Panc1 (cell line): ENCODE measurements around the gene TEX14. TPM values are rescaled to one million over a fixed set of nuclear protein-coding genes. Genes with fewer than 3 reads are reported as not detected.

ENCODE experiments used
- ATAC-seq: fragments of 200-7000 bp; cut with Tn5 transposase; 2 replicates; pipeline ENCODE4 v1.9.1; 2020; ENCODE audit warnings: mild to moderate bottlenecking, moderate library complexity
- BruUV-seq: library from RNA; stranded (reverse); fragments of 400-500 nt; replicated peaks from 2 replicates; lab custom pipeline; 2021; lab: Mats Ljungman, UMichigan
- CTCF ChIA-PET: fragments of 300-600 bp; sonication (Branson Sonifier 250); formaldehyde crosslinking; loops from one replicate; lab custom pipeline; 2022; ENCODE audit warnings: antibody characterized with exemption; lab: Charles Lee
- POLR2A ChIA-PET: fragments of 300-600 bp; sonication (Branson Sonifier 250); formaldehyde crosslinking; loops from one replicate; lab custom pipeline; 2022; ENCODE audit warnings: antibody characterized with exemption; lab: Charles Lee
- DNase-seq: peaks from one replicate; pipeline ENCODE4 v3.0.0-alpha.2; 2010; ENCODE audit warnings: low read depth, low spot score
- H3K27ac ChIP-seq: 2 replicates; pipeline ENCODE4 v1.5.1; 2011; ENCODE audit warnings: mild to moderate bottlenecking, low read length, inconsistent platforms
- H3K27me3 ChIP-seq: fragments of 200-500 bp; sonication (Bioruptor generic); 2 replicates; pipeline ENCODE4 v1.6.0; 2014; ENCODE audit warnings: low read length, inconsistent platforms; ENCODE audit not compliant: control insufficient read depth, insufficient read depth
- H3K36me3 ChIP-seq: fragments of 200-500 bp; sonication (Bioruptor generic); 2 replicates; pipeline ENCODE4 v1.5.1; 2014; ENCODE audit warnings: inconsistent platforms, mild to moderate bottlenecking, low read length, moderate library complexity; ENCODE audit not compliant: control insufficient read depth, insufficient read depth
- H3K4me1 ChIP-seq: 2 replicates; pipeline ENCODE4 v1.5.1; 2011; ENCODE audit warnings: inconsistent platforms, mild to moderate bottlenecking, low read length, moderate library complexity; ENCODE audit not compliant: control insufficient read depth, insufficient read depth
- H3K4me3 ChIP-seq, 2 experiments: 2 replicates each; pipeline ENCODE4 v1.5.1; 2011 to 2012; ENCODE audit warnings: low read depth in 2 of 2, low read length in 2 of 2, mild to moderate bottlenecking in 2 of 2, inconsistent platforms in 1 of 2, moderate library complexity in 1 of 2
- H3K9me3 ChIP-seq: fragments of 200-500 bp; sonication (Bioruptor generic); 2 replicates; pipeline ENCODE4 v1.5.1; 2014; ENCODE audit warnings: low read depth, mild to moderate bottlenecking, inconsistent platforms, low read length, moderate library complexity; ENCODE audit not compliant: control insufficient read depth, insufficient read depth
- POLR2AphosphoS5 ChIP-seq: IDR thresholded peaks from 2 replicates; pipeline ENCODE4 v1.6.1; 2012; ENCODE audit warnings: mild to moderate bottlenecking, low read depth, low read length, moderate library complexity
- REST ChIP-seq, 2 experiments: IDR thresholded peaks; 2 replicates each; pipeline ENCODE4 v1.6.1; 2011 to 2012; ENCODE audit warnings: low read depth in 2 of 2, control low read depth in 1 of 2, low read length in 1 of 2, mild to moderate bottlenecking in 1 of 2, moderate library complexity in 1 of 2; ENCODE audit not compliant: insufficient read depth in 1 of 2
- SIN3A ChIP-seq: IDR thresholded peaks from 2 replicates; pipeline ENCODE4 v1.6.1; 2012; ENCODE audit warnings: low read depth, mild to moderate bottlenecking, low read length, moderate library complexity, borderline replicate concordance; ENCODE audit not compliant: insufficient read depth
- TCF7L2 ChIP-seq: IDR thresholded peaks from 2 replicates; pipeline ENCODE4 v1.6.1; 2011; ENCODE audit warnings: mild to moderate bottlenecking, low read depth, low read length, inconsistent platforms
- in situ Hi-C: cut with HindIII; loops from 2 replicates; pipeline ENCODE4 v1.10.0; 2016; ENCODE audit warnings: low sequenced_read_pairs, low pct_unique_long_range_greater_than_20kb
- intact Hi-C: fragments of 100-400 bp; cut with micrococcal nuclease; formaldehyde crosslinking; loops from one replicate; pipeline ENCODE4 v1.10.0; 2022; ENCODE audit not compliant: unreplicated experiment
- total RNA-seq: library from RNA; stranded (reverse); gene quantifications from one replicate; pipeline ENCODE4 v1.2.1, GENCODE V29; 2021; ENCODE audit not compliant: unreplicated experiment
- TF ChIP-seq, protein P1 (sequence below): fragments of 450-650 bp; IDR thresholded peaks from 2 replicates; pipeline ENCODE4 v1.5.1; 2017; ENCODE audit warnings: mild to moderate bottlenecking

TEX14 gene
- total RNA-seq, 1 experiment from 2014 or later: not detected

GRCh38 chr17:58693751-58694150 lies 1.9 kb upstream of the TEX14 start:
- peak overlapping the region in 1 of 2 experiments; percentile 68; a peak in 1 of 4 replicates for H3K4me3 ChIP-seq
- POLR2A ChIA-PET: no interaction called here

DNA sequence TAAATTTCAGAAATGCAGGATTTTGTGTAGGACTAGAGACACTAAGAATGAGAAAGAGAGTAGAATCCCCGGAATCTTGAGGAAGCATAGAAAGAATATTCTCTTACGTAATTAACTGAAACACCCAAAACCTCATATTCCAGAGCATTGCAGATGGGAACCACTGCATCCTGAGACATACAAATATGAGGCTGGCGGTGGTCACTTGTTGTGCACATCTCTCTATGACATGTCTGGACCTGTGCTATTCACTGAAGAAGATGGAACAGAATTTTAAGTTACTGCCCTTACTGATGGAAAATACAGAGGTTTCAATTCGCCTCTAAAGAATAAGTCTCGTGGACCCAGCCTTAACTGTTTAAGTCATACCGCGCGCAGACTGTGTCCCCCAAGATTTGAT lies 1.4 kb upstream of the TEX14 start:
- H3K27ac ChIP-seq: peak overlapping the region; percentile 91
- intact Hi-C loops (no loop called here), in situ Hi-C loops (no loop called here)
- CTCF ChIA-PET: no interaction called here
- H3K4me1 ChIP-seq: peaks cover 3% of the 10 kb centered on the region
- DNase-seq: no peak
- peak overlapping the region; percentile 68 to 88 for H3K4me3 ChIP-seq
- no TSS peak for BruUV-seq
- POLR2A ChIA-PET: interaction anchor here (1.0 kb wide), 1 partner anchor 34 kb away, joined by 3 read pairs; no protein-coding TSS in a partner anchor
- no peaks in the 10 kb centered on the region for H3K27me3 ChIP-seq
- H3K36me3 ChIP-seq: peaks cover 6% of the 10 kb centered on the region
- ATAC-seq: no peak
- no peak for TF ChIP-seq SIN3A
- TF ChIP-seq TCF7L2: no peak
- TF ChIP-seq POLR2AphosphoS5: no peak
- TF ChIP-seq, protein P1, sequence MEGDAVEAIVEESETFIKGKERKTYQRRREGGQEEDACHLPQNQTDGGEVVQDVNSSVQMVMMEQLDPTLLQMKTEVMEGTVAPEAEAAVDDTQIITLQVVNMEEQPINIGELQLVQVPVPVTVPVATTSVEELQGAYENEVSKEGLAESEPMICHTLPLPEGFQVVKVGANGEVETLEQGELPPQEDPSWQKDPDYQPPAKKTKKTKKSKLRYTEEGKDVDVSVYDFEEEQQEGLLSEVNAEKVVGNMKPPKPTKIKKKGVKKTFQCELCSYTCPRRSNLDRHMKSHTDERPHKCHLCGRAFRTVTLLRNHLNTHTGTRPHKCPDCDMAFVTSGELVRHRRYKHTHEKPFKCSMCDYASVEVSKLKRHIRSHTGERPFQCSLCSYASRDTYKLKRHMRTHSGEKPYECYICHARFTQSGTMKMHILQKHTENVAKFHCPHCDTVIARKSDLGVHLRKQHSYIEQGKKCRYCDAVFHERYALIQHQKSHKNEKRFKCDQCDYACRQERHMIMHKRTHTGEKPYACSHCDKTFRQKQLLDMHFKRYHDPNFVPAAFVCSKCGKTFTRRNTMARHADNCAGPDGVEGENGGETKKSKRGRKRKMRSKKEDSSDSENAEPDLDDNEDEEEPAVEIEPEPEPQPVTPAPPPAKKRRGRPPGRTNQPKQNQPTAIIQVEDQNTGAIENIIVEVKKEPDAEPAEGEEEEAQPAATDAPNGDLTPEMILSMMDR: no peak
- no peak for TF ChIP-seq REST (IDR thresholded peaks at IDR 0.05; ENCODE audit: insufficient read depth in 1 of 2, low read depth in 2 of 2, low read length in 1 of 2)
- no peaks in the 10 kb centered on the region for H3K9me3 ChIP-seq

More at GRCh38 chr17:58693751-58694150, 1.9 kb upstream of the TEX14 start:
- Histone ChIP-seq H3K27ac (no peak overlapping the region), H3K9me3 (no peaks in the 10 kb centered on the region), H3K27me3 (no peaks in the 10 kb centered on the region), H3K36me3 (peaks cover 6% of the 10 kb centered on the region), H3K4me1 (peaks cover 3% of the 10 kb centered on the region)
- intact Hi-C loops (no loop called here), in situ Hi-C loops (no loop called here)
- DNase-seq (no peak), ATAC-seq (no peak)
- CTCF ChIA-PET: no interaction called here
- TF ChIP-seq, protein P1: no peak
- BruUV-seq: no TSS peak
